GM21619 (cell line): ENCODE measurements around the gene NFYB.
"Not testable (repeated sequence)": the region's sequence is repeated elsewhere in the genome, so short reads cannot be mapped to it uniquely, and the experiment has no call there.

Experiments used
- ATAC-seq: cut with Tn5 transposase; IDR thresholded peaks from one replicate; pipeline ENCODE4 v1.9.1; 2021; ENCODE audit not compliant: unreplicated experiment

The NFYB gene

GRCh38 chr12:104121001-104121400 is 17.0 kb downstream of the NFYB start:
- no peak for ATAC-seq

GRCh38 chr12:104115587-104115975 is 22.4 kb downstream of the NFYB start:
- ATAC-seq = no peak

GRCh38 chr12:104114834-104115586 is 23.0 kb downstream of the NFYB start:
- not testable (repeated sequence) for ATAC-seq

GRCh38 chr12:104109446-104110271 is 28.4 kb downstream of the NFYB start:
- ATAC-seq = no peak

- peak; percentile 76 for ATAC-seq
Observed at GRCh38 chr12:104108755-104109445, 29.1 kb downstream of the NFYB start.

- ATAC-seq = no peak
Observed at GRCh38 chr12:104106965-104107364, 31.0 kb downstream of the NFYB start.

- no peak for ATAC-seq
Observed at GRCh38 chr12:104105461-104105860, 32.5 kb downstream of the NFYB start.

GRCh38 chr12:104097954-104098353 is 40.1 kb downstream of the NFYB start:
- ATAC-seq = no peak

- ATAC-seq = no peak
Observed at GRCh38 chr12:104095289-104095688, 42.7 kb downstream of the NFYB start.

GRCh38 chr12:104094284-104094683 is 43.7 kb downstream of the NFYB start:
- ATAC-seq = no peak

GRCh38 chr12:104091136-104091535 is 46.9 kb downstream of the NFYB start:
- no peak for ATAC-seq

GRCh38 chr12:104090685-104091084 is 47.3 kb downstream of the NFYB start:
- no peak for ATAC-seq

GRCh38 chr12:104083769-104084475 is 54.1 kb downstream of the NFYB start:
- ATAC-seq = peak; percentile 82

- ATAC-seq = no peak
Observed at GRCh38 chr12:104080764-104081163, 57.2 kb downstream of the NFYB start.

- ATAC-seq = no peak
Observed at GRCh38 chr12:104079024-104079423, 59.0 kb downstream of the NFYB start.

- ATAC-seq = no peak
Observed at GRCh38 chr12:104073699-104074098, 64.3 kb downstream of the NFYB start.

GRCh38 chr12:104072099-104072498 is 65.9 kb downstream of the NFYB start:
- ATAC-seq = no peak
